GM19023 (cell line): ENCODE data around the gene CYP2A6.
A peak's percentile ranks its signal among the peaks of the same experiment; 100 is the strongest.

ENCODE experiments used
- ATAC-seq: cut with Tn5 transposase; IDR thresholded peaks from one replicate; pipeline ENCODE4 v1.9.1; 2021; ENCODE audit warnings: mild to moderate bottlenecking, moderate library complexity; ENCODE audit not compliant: unreplicated experiment

Gene CYP2A6

GRCh38 chr19:40803857-40804782 is 46.1 kb downstream of the CYP2A6 start:
- no peak for ATAC-seq

DNA sequence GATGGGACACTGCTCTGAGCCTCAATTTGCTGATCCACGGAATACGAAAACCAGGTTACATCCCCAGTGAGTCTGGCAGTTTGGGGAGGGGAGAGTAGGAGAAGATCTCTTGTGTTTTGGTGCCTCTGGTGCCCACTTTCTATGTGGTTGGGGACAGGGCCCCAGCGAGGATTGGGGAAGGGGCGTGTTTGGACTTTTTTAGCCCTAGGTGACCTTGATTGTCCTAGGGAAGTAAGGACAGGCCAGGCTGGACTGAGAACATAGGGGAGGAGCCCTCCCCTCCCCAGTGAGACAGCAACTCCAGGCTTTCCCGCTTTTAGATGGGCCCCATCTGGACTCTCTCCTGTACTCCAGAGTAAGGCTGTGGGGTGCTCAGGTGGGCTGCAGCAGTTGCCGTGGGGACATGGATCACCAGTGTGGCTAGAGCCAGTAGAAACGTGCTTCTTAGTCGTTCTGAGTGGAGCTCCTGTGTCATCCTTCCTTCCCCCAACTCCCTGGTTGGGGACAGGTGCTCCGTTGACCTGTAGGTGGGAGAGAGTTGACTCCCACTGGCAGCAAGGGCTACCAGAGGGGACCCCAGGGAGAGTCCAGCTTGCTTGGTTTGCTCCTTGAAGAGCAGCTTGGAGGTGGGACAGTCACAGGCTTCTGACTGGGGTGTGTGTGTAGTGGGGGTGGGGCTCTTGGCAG is 46.9 kb downstream of the CYP2A6 start:
- no peak for ATAC-seq

- no peak for ATAC-seq
These were observed 47.7 kb downstream of the CYP2A6 start for GRCh38 chr19:40802300-40803169.

DNA sequence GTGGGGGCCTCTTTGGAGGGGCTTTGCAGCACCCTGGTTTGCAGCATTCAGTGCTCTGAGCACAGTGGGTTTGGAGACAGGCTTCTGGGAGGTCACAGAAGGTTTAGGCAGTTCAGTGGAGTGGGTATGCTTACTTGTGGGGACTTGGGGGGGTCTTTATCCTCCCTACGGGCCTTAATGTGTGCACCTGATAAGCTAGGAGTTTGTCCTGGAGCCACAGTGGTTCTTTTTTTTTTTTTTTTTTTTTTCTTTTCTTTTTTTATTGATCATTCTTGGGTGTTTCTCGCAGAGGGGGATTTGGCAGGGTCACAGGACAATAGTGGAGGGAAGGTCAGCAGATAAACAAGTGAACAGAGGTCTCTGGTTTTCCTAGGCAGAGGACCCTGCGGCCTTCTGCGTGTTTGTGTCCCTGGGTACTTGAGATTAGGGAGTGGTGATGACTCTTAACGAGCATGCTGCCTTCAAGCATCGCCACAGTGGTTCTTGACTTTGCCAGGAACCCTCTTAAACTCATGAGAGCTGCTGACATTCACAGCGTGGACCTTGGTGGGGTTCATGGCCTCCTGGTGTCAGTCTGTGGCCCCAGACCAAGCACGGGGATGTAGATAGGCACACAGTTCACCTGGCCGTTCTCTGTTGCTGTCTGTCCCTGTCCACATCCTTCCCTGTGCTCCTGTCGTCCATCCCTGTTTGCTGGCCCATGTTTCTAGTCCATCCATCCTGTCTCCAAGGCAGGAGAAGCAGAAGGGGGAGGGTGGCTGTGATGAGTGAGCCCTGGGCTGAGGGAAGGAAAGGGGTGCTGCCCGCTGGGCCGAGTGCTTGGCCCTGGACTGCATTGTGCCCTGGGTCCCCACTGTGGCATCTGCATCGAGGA is 48.6 kb downstream of the CYP2A6 start:
- ATAC-seq = no peak

GRCh38 chr19:40800997-40801377 is 49.3 kb downstream of the CYP2A6 start:
- ATAC-seq = no peak

DNA sequence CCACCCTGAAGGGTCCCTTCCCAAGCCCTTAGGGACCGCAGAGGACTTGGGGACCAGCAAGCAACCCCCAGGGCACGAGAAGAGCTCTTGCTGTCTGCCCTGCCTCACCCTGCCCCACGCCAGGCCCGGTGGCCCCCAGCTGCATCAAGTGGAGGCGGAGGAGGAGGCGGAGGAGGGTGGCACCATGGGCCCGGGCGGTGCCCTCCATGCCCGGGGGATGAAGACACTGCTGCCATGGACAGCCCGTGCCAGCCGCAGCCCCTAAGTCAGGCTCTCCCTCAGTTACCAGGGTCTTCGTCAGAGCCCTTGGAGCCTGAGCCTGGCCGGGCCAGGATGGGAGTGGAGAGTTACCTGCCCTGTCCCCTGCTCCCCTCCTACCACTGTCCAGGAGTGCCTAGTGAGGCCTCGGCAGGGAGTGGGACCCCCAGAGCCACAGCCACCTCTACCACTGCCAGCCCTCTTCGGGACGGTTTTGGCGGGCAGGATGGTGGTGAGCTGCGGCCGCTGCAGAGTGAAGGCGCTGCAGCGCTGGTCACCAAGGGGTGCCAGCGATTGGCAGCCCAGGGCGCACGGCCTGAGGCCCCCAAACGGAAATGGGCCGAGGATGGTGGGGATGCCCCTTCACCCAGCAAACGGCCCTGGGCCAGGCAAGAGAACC is 49.8 kb downstream of the CYP2A6 start:
- ATAC-seq = no peak

- ATAC-seq = no peak
These were observed 50.5 kb downstream of the CYP2A6 start for GRCh38 chr19:40799558-40800338.

- ATAC-seq = peak; percentile 79
These were observed 51.3 kb downstream of the CYP2A6 start, which contains the start of gene EGLN2 for GRCh38 chr19:40798683-40799557. Gene EGLN2, plus strand, starts transcription at chr19:40799191. Its CDS starts 1,382 bp downstream, at chr19:40800573.

- peak; percentile 29 for ATAC-seq
These were observed 52.1 kb downstream of the CYP2A6 start for GRCh38 chr19:40797963-40798682.

DNA sequence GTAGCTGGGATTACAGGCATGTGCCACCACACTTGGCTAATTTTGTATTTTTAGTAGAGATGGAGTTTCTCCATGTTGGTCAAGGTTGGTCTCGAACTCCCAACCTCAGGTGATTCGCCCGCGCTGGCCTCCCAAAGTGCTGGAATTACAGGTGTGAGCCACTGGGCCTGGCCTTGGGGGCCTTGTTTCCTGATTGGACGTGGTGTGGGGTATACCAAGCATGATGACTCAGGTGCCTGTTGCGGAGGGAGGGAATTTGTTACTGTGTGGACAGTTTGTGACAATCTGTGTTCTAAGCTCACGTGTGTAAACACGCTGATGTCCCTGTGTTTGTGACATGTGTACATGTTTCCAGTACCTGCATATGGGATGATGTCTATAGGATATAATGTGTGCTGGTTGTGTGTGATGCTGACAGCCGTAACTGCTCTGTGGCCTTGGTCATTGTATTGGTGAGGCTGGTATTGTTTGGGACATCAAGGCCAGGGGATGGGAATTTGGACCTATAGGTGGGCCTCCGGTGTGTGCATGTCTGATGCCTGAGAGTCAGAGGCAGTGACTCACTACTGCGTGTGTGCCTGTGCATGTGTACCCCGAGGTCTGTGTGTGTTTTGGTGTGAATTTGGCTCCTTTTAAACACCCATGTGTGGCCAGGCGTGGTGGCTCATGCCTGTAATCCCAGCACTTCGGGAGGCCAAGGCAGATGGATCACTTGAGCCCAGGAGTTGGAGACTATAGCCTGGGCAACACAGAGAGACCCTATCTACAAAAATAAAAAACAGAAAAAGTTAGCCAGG is 52.9 kb downstream of the CYP2A6 start:
- ATAC-seq = no peak
